ENCODE results near the gene AGAP5. TPM values are rescaled to one million over a fixed set of nuclear protein-coding genes. Genes with fewer than 3 reads are reported as not detected.
"Not testable (repeated sequence)": the region's sequence is repeated elsewhere in the genome, so short reads cannot be mapped to it uniquely, and the experiment has no call there.

AGAP5 gene
- total and polyA plus RNA-seq, 2 experiments from 2014 or later, result 0.80 to 3.9 TPM

DNA sequence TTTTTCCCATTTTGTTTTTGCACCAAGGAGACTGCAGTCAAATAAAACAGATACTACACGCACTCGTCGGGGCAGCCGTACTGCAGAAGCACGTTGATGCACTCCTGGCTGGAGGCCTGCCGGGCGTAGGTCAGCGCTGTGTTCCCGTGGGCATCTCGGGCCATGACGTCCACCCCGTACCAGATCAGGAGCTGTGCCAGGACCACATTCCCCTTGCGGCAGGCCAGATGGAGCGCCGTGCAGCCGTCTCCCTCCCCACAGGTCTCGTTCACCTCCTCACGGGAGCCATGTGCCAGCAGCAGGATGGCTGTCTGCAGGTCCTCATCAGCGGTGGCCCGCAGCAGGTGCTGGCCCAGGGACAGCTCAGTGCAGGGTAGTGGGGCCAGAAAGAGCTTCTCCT, 23.4 kb downstream of the AGAP5 start:
- H3K9me3 ChIP-seq (ENCODE audit: low read depth); in situ Hi-C loops (cut with MboI); H3K4me1 ChIP-seq (ENCODE audit: insufficient read depth); DNase-seq; H3K4me3 ChIP-seq; H2AFZ ChIP-seq; H3K36me3 ChIP-seq (ENCODE audit: low read depth); H3K9me2 ChIP-seq (ENCODE audit: insufficient read depth); H3K27ac ChIP-seq; H3K4me2 ChIP-seq (ENCODE audit: unreplicated experiment); H3K79me2 ChIP-seq (ENCODE audit: insufficient read depth); H3K9ac ChIP-seq; H3K27me3 ChIP-seq (replicated peaks; ENCODE audit: insufficient read depth); H4K20me1 ChIP-seq (ENCODE audit: insufficient read depth); H3F3A ChIP-seq (ENCODE audit: insufficient read depth): not testable (repeated sequence)
- 94% methylated on average over 12 of the region's 20 CpGs; no CpG with 5 or more reads in 1 of the 2 experiments for whole genome bisulfite sequencing, 2 experiments (ENCODE audit: low coverage in 1 of 2, low lambda C conversion rate in 2 of 2, missing lambda C conversion rate in 2 of 2)

DNA sequence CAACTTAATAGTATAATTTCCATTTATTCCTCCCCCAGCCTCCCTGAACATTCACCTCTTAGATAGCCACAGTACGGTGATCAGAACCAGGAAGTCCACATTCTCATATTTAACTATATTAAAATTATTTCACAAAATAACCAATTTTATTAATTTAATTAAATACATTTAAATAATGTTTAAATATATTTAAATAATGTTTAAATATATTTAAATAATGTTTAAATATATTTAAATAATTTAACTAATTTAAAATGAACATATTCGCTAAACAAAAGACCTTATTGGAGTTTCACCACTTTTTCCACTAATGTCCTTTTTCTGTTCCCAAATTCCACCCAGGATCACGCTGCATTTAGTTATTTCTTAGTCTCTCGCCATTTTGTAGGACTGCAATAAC, 29.5 kb downstream of the AGAP5 start:
- H3K79me2 ChIP-seq (ENCODE audit: insufficient read depth); H4K20me1 ChIP-seq (ENCODE audit: insufficient read depth); H3K4me2 ChIP-seq (ENCODE audit: unreplicated experiment); in situ Hi-C loops (cut with MboI); H3K9me3 ChIP-seq (ENCODE audit: low read depth); H3K9ac ChIP-seq; H3K9me2 ChIP-seq (ENCODE audit: insufficient read depth); H3F3A ChIP-seq (ENCODE audit: insufficient read depth); H2AFZ ChIP-seq; H3K36me3 ChIP-seq (ENCODE audit: low read depth); DNase-seq; H3K4me3 ChIP-seq; H3K27me3 ChIP-seq (replicated peaks; ENCODE audit: insufficient read depth): not testable (repeated sequence)
- peak overlapping the region; percentile 91; the same call in 1 of the 2 replicates for H3K27ac ChIP-seq
- WGBS, 2 experiments (ENCODE audit: low coverage in 1 of 2, low lambda C conversion rate in 2 of 2, missing lambda C conversion rate in 2 of 2), result 56 to 72% methylated on average over 3 to 4 of the region's 4 CpGs
- H3K4me1 ChIP-seq (ENCODE audit: insufficient read depth), result peaks cover 11% of the 10 kb centered on the region

DNA sequence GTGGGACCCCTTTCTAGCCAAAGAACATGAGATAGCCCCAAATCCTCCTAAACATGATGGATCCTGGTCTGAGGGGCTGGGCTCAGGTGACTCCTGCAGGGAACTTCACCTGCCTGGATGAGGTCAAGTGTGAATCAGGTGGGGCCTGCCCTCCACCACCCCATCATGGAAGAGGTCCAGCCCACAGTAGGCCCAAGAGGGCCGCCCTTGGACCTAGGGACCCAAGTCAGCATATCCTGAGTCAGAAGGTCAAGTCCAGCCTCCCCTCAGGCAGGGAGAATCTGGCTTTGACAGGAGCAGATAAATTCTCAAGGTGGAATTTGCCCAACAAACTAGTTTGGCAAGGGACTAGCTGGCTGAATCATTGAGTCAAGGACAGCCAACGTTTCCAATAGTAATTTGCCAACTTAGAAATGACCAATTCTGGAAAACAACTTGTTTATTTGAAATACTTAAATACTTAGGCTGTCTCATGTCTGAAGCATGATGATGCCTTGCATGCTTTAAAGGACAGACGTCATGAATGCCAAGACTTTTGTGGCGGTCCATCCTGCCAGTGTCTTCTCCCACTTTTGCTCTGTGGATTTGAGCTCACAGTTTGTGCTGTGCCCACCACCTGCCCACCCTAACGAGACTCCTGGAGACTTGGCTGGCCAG, 31.6 kb downstream of the AGAP5 start:
- H3K9ac ChIP-seq, result peak overlapping the region; percentile 66
- WGBS, 2 experiments (ENCODE audit: low coverage in 1 of 2, low lambda C conversion rate in 2 of 2, missing lambda C conversion rate in 2 of 2), result 6 to 9% methylated on average over 5 of the region's 5 CpGs
- H3F3A ChIP-seq (ENCODE audit: insufficient read depth); H3K4me2 ChIP-seq (ENCODE audit: unreplicated experiment); H3K36me3 ChIP-seq (ENCODE audit: low read depth); H3K9me2 ChIP-seq (ENCODE audit: insufficient read depth); H4K20me1 ChIP-seq (ENCODE audit: insufficient read depth); H3K27me3 ChIP-seq (replicated peaks; ENCODE audit: insufficient read depth); H3K9me3 ChIP-seq (ENCODE audit: low read depth); H2AFZ ChIP-seq; H3K4me3 ChIP-seq; H3K79me2 ChIP-seq (ENCODE audit: insufficient read depth); in situ Hi-C loops (cut with MboI): not testable (repeated sequence)
- peaks cover 13% of the 10 kb centered on the region for H3K4me1 ChIP-seq (ENCODE audit: insufficient read depth)
- H3K27ac ChIP-seq, result peak overlapping the region; percentile 91
- DNase-seq, result peak; percentile 90

DNA sequence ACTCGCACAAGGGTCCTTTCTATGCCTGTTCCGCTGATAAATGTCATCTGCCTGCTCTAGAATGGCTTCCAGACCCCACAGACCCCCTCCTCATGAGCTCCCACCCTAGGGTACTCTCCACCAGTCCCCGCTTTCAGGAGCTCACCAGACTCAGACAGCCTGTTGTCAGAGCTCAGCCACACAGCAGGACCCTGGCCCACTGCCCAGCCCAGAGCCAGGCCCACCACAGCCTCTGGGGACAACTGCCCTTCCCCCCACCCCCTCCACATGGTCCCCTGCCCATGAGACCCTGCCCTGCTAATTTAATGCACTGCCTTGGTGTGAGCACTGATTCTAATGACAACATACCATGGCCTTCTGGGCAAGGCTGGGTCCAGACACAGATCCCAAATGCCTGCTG, 32.3 kb downstream of the AGAP5 start:
- H3K9me2 ChIP-seq (ENCODE audit: insufficient read depth); H3K9ac ChIP-seq; H3F3A ChIP-seq (ENCODE audit: insufficient read depth); H3K4me2 ChIP-seq (ENCODE audit: unreplicated experiment); H3K9me3 ChIP-seq (ENCODE audit: low read depth); H3K27me3 ChIP-seq (replicated peaks; ENCODE audit: insufficient read depth); H4K20me1 ChIP-seq (ENCODE audit: insufficient read depth); H3K4me3 ChIP-seq; H3K79me2 ChIP-seq (ENCODE audit: insufficient read depth); H2AFZ ChIP-seq; in situ Hi-C loops (cut with MboI); H3K36me3 ChIP-seq (ENCODE audit: low read depth); DNase-seq: not testable (repeated sequence)
- 97% methylated on average over 3 of the region's 3 CpGs; no CpG with 5 or more reads in 1 of the 2 experiments for WGBS, 2 experiments (ENCODE audit: low coverage in 1 of 2, low lambda C conversion rate in 2 of 2, missing lambda C conversion rate in 2 of 2)
- Histone ChIP-seq H3K4me1 (ENCODE audit: insufficient read depth) (peaks cover 20% of the 10 kb centered on the region), H3K27ac (0 out of 2 replicates have a peak overlapping the region, but pooled peaks have one; percentile 41)

DNA sequence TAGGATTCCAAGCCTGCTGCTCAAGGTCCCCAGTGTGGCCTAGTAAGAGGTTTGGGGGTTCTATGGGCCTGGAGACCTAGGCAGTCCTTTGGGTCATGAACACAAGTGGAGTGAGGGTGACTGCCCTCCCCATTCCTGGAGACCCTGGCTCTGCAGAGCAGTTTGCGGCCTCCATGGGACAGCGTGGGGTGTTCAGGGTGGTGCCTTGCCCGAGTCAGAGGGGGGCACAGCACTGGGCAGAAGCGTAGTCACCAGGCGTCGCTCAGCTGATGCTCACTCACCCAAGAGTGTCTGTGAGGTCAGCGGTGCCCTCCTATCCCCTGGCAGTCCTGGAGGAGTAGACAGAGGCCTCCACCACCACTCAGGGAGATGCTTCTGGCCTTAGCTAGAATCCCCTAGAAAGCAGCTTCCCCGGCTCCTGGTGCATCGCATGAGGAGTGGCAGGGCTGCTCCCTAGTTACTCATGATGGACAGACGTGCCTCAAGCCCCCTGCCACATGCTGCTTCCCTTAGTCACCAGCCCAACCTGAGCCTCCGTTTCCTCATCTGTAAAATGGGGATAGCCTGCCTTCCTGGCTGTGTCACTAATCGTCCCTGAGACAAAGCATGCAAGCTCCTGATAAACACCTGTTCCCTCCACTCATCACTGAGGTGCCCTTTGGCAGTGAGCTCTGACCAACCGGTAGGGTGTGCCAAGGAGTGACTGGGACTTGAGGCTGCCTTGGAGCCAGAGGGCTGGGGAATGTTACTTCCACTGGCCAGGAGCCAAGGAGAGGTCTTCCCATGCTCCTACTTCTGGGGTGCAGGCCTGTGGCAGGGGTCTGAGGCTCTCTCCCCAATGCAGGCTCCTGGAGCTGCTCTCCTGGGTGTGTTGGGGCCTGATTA, 33.5 kb downstream of the AGAP5 start:
- H3K9me3 ChIP-seq (ENCODE audit: low read depth); H3K4me3 ChIP-seq; H3K27me3 ChIP-seq (replicated peaks; ENCODE audit: insufficient read depth); H3K36me3 ChIP-seq (ENCODE audit: low read depth); DNase-seq; H3K27ac ChIP-seq; H3K4me2 ChIP-seq (ENCODE audit: unreplicated experiment); H3K9me2 ChIP-seq (ENCODE audit: insufficient read depth); H3K79me2 ChIP-seq (ENCODE audit: insufficient read depth); H2AFZ ChIP-seq; in situ Hi-C loops (cut with MboI); H3K9ac ChIP-seq; H3F3A ChIP-seq (ENCODE audit: insufficient read depth); H4K20me1 ChIP-seq (ENCODE audit: insufficient read depth): not testable (repeated sequence)
- H3K4me1 ChIP-seq (ENCODE audit: insufficient read depth), result peaks cover 23% of the 10 kb centered on the region
- 82 to 86% methylated on average over 13 of the region's 13 CpGs for WGBS, 2 experiments (ENCODE audit: low coverage in 1 of 2, low lambda C conversion rate in 2 of 2, missing lambda C conversion rate in 2 of 2)

DNA sequence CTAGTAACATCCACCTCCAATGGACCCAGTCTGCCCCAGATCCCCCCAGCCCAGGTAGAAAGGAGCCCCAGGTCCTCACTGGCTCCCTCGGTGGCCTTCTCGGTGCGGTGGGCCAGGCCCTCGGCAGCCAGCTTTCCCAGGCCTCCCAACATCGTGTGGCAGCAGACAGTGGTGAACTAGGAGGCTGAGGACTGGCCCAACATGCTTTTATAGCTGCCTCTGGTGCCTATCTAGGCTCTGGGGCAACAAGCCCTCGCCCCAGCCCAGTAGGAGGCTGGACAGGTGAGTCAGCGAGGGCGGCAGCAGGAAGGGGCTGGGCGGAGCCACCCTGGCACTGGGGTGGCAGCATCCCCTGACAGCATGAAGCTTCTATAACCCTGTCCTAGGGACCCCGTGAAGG, 34.3 kb downstream of the AGAP5 start:
- H3K4me1 ChIP-seq (ENCODE audit: insufficient read depth), result peaks cover 20% of the 10 kb centered on the region
- H3K27me3 ChIP-seq (replicated peaks; ENCODE audit: insufficient read depth); H3K36me3 ChIP-seq (ENCODE audit: low read depth); DNase-seq; H3K9me3 ChIP-seq (ENCODE audit: low read depth); H3F3A ChIP-seq (ENCODE audit: insufficient read depth); H3K4me3 ChIP-seq; H3K79me2 ChIP-seq (ENCODE audit: insufficient read depth); H4K20me1 ChIP-seq (ENCODE audit: insufficient read depth); H3K4me2 ChIP-seq (ENCODE audit: unreplicated experiment); H3K27ac ChIP-seq; in situ Hi-C loops (cut with MboI); H2AFZ ChIP-seq; H3K9ac ChIP-seq; H3K9me2 ChIP-seq (ENCODE audit: insufficient read depth): not testable (repeated sequence)
- WGBS, 2 experiments (ENCODE audit: low coverage in 1 of 2, low lambda C conversion rate in 2 of 2, missing lambda C conversion rate in 2 of 2), result 67 to 70% methylated on average over 9 to 10 of the region's 10 CpGs

DNA sequence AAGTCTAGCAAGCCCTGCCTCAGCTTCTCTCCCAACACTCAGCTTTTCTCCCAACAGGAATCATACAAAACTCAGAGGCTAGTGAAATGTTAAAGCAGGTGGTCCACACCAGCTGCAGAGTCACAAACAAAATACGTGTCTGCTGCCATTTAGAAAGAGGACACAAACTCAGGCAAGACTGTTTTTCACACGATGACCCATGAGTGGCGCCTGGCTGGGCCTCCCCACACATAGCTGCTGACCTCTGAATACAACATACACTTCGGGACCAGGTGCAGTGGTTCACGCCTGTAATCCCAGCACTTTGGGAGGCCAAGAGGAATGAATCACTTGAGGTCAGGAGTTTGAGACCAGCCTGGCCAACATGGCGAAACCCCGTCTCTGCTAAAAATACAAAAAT, 35.2 kb downstream of the AGAP5 start:
- H4K20me1 ChIP-seq (ENCODE audit: insufficient read depth); in situ Hi-C loops (cut with MboI); H3K4me2 ChIP-seq (ENCODE audit: unreplicated experiment); H3F3A ChIP-seq (ENCODE audit: insufficient read depth); H3K27ac ChIP-seq; H3K4me3 ChIP-seq; H3K27me3 ChIP-seq (replicated peaks; ENCODE audit: insufficient read depth); H3K79me2 ChIP-seq (ENCODE audit: insufficient read depth); H2AFZ ChIP-seq; H3K9ac ChIP-seq; H3K9me2 ChIP-seq (ENCODE audit: insufficient read depth); H3K36me3 ChIP-seq (ENCODE audit: low read depth); DNase-seq; H3K9me3 ChIP-seq (ENCODE audit: low read depth): not testable (repeated sequence)
- peaks cover 20% of the 10 kb centered on the region for H3K4me1 ChIP-seq (ENCODE audit: insufficient read depth)
- 78 to 79% methylated on average over 7 of the region's 7 CpGs for WGBS, 2 experiments (ENCODE audit: low coverage in 1 of 2, low lambda C conversion rate in 2 of 2, missing lambda C conversion rate in 2 of 2)
